NCI-H1048 (cell line): Measurements from ENCODE around the gene PAFAH1B2.
"Not testable (repeated sequence)": the region's sequence is repeated elsewhere in the genome, so short reads cannot be mapped to it uniquely, and the experiment has no call there.

Experiments used
- DNase-seq: peaks from one replicate; lab custom pipeline; 2025; lab: John Stamatoyannopoulos, UW

Gene PAFAH1B2

DNA sequence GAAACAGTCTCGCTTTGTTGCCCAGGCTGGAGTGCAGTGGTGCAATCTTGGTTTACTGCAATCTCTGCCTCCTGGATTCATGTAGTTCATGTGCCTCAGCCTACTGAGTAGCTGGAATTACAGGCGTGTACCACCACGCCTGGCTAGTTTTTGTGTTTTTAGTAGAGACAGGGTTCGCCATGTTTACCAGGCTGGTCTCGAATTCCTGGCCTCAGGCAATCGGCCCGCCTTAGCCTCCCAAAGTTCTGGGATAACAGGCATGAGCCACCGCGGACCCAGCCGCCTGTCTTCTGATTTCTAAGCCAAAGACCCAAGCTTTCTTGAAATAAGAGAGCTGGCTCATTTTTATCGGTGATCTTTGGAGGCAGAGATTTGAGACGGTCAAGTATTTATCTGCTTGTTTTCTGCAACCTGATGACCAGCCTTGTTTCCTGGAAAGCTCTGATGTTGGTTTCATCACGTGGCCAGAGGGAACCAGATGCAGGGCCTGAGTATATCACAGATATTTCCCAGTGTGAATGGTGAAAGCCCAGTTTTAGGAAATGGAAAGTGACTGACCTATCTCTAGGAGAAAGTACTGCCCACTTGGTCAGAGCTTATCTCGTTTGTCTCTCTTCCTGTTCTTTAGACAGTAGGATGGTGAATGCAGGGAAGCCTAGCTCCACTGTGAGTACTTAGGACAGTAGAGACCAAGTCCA is 28.8 kb downstream of the PAFAH1B2 start:
- no peak for DNase-seq

- no peak for DNase-seq
Measured at GRCh38 chr11:117175104-117175503, 31.0 kb downstream of the PAFAH1B2 start.

DNA sequence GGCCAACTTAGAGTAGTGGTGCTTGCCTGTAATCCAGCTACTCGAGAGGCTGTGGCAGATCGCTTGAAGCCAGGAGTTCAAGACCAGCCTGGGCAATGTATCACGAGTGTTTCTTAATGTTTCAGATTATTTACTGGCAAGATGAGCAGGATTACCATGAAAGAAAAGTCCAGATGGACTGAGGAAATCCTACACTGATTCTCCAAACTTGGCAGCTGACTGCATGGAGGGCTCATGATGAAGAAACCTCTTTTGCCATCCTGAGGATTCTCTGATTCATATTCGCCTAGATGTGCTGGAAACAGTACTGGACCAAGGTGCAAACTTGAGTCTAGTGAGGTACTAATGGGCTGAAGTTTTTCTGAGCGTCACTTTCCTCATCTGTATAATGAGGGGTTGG is 31.7 kb downstream of the PAFAH1B2 start:
- DNase-seq: no peak

DNA sequence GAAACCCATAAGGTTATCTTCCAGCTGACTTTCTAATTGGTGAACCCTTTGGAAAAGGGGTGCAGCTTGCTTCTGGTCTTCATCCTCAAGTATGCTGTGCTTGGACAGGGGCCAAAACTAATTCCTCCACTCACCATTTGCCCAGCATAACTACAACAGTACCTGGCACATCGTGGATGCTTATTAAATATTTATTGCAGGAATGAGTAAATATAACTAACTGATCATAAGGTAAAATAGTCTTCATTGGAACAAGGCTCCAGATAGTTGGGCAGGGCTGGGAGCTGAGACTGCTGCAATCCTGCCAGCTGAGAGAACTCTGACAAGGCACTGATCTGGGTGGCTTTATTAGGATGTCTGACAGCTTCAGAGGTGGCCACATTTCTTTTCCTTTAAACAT is 32.1 kb downstream of the PAFAH1B2 start:
- no peak for DNase-seq

DNA sequence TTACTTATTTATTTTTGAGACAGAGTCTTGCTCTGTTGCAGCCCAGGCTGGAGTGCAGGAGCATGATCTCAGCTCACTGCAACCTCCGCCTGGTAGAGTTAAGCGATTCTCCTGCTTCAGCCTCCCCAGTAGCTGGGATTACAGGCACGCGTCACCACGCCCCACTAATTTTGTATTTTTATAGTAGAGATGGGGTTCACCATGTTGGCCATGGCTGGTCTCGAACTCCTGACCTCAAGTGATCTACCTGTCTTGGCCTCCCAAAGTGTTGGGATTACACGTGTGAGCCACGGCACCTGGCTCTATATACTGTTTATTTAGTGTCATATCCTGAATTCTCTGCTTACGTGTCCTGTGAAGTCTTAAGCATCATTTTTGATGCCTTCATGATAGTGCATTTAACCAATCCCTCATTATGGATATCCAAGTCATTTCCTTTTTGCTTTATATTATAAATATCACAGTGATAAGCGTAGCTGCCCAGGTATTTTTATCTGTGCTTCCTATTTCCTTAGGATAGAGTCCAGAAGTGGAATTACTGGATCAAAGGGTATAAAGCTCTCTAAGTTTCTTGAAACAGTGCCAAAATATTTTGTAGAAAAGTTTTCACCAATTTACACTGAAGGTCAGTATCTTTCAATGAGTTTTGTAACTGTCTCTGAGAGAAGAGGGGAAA is 33.6 kb downstream of the PAFAH1B2 start:
- no peak for DNase-seq

DNA sequence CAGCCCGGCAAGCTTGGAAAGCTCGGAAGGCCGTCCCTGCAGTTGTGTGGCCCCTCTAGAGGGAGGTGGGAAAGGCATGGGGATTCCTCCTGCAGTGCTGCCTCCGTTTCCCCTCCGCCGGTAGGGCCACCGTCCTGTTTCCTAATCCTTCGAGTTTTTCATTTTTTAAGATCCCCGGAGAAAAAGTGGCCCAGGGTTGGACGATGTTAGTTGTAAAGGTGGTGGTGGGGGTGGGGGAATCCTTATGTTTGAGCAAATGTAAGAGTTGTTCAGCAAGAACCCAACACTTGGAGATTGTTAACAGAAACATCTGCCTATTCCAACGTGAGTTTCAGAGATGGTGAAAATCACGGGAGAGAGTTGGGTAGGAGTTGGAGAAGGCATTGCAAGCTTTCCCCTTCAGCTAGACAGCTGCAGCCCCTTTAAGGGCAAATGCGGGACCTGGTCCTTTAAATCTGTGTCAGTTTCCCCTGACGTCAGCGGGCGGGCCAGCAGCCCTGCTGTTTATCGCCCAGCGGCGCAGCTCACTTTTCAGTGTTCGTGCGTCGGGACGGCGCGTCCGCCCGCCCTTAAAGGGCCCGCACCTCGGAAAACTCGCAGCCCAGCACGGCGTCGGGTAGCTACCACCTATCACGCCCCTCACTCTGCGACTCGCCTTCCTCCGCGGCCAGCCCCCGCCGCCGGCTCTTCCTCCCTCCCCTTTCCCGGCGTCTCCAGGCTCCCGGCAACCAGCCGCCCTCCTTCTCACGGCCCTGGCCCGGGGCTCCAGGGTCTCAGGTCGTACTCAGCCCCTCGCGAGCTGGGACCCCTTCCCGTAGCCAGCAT is 34.3 kb downstream of the PAFAH1B2 start, which contains the start of gene SIDT2:
TSS of gene SIDT2 (plus strand) at position 534 of the 825 bp plus-strand sequence. CDS start 521 bp downstream, outside the sequence.
- peak; percentile 85 for DNase-seq

- no peak for DNase-seq
Measured at GRCh38 chr11:117179048-117179999, 35.2 kb downstream of the PAFAH1B2 start.

DNA sequence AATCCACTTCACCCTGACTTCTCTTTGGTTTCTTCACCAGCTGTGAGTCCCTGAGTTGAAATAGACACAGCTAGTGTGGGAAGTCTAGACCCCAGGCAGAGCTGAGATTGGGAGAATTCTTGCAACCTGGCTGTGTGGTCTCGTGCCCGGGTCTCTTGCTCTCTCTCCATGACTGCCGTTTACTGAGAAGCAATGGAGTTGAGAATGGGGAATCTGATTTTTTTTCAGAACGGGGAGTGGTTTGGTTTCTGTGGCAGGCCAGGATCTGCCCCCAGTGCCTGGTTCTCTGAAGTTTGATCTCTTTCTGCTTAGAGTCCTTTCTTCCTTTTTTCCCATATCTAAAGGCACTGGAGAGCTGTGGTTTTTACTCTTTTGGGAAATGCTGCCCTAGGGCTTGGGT is 35.9 kb downstream of the PAFAH1B2 start:
- no peak for DNase-seq

DNA sequence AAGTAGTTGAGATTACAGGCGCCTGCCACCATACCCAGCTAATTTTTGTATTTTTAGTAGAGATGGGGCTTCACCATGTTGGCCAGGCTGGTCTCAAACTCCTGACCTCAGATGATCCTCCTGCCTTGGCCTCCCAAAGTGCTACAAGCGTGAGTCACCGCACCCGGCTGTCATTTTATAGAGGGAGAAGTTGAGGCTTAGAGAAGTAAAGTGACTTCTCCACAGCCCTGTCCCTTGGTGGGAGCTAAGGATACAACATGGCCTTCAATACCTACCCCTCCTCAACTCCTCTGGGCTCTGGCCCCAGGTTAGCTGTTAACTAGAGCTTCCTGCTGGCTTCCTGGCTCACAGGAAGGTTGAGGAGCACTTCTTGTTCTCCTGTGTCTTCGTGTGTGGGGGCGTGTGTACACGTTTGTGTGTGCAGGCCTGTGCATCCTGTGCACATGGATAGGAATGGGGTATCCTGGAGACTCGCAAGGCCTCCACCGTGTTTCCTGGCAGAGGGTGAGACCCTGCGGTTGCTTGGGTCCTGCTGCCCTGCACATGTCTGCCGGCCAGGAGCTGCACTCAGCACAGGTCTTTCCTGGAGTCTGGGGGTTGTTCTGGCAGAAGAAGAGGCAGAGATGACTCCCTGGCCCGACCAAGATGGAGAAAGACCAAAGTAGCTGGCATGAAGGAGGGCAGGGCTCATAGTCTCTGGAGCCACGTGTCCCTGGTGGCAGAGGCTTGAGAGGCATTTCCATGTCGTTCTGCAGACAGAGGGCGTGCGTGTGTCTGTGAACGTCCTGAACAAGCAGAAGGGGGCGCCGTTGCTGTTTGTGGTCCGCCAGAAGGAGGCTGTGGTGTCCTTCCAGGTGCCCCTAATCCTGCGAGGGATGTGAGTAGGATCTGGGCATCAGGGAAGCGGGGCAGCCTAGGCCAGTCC is 36.8 kb downstream of the PAFAH1B2 start:
- no peak for DNase-seq

GRCh38 chr11:117181586-117182550 is 37.8 kb downstream of the PAFAH1B2 start:
- DNase-seq: no peak

DNA sequence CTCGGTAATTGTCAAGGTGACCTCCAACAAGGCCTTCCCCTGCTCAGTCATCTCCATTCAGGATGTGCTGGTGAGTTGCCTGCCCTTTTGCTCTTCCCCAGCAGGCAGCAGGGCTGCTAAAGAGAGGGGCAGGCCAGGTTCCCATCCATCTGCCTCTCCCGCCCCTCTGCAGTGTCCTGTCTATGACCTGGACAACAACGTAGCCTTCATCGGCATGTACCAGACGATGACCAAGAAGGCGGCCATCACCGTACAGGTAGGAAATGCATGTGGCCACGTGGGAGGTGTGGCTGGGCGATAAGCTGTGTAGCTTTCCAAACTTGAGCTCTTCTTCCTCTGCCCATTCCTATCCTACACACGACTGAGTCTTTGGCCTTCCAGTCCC is 38.5 kb downstream of the PAFAH1B2 start:
- no peak for DNase-seq

- DNase-seq: not testable (repeated sequence)
Measured at GRCh38 chr11:117183178-117183577, 39.1 kb downstream of the PAFAH1B2 start.

GRCh38 chr11:117183724-117184349 is 39.8 kb downstream of the PAFAH1B2 start:
- no peak for DNase-seq

- no peak for DNase-seq
Measured at GRCh38 chr11:117185736-117186430, 41.8 kb downstream of the PAFAH1B2 start.

GRCh38 chr11:117186431-117186761 is 42.3 kb downstream of the PAFAH1B2 start:
- DNase-seq: no peak

DNA sequence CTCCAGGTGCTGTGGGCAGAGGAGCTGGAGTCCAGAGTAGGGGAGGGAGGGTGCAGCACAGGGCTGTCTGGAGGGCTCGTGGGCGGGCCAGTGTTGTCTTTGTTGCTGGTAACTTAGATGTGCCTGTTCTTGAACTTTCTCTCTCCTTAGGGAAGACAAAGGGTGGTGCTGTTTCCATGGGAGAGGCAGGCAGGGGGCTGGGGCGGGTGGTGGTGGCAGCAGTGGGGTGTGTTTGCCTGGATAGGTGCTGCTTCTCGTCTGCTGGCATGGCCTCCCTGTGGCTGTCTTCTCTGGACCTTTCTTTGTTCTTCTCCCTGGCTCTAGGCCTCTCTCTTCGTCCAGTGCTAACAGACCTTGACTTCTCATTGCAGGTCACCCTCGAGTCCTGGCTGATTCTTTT is 42.9 kb downstream of the PAFAH1B2 start:
- no peak for DNase-seq

DNA sequence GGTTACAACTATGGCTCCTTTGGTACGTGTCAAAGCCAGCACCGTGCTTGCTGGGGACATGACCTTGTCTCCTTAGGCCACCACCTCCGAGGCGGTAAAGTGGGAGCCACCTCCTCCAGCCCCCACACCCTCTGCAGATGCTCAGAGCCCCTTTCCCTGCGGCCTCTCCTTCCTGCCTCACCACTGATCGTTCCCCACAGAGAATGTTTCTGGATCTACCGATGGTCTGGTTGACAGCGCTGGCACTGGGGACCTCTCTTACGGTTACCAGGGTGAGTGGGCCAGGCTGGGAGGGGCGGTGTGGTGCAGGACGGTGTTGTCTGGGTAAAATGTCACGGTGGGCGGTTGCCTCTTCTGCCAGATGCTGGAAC is 43.3 kb downstream of the PAFAH1B2 start:
- DNase-seq: no peak

- no peak for DNase-seq
Measured at GRCh38 chr11:117187799-117188481, 43.9 kb downstream of the PAFAH1B2 start.
